CD4-positive, alpha-beta memory T cell (primary cell): ENCODE data around the gene TRAF3. TPM values are rescaled to one million over a fixed set of nuclear protein-coding genes. Genes with fewer than 3 reads are reported as not detected.

Experiments
- CTCF ChIA-PET: fragments of 350-600 bp; sonication (Branson Sonifier 250); formaldehyde crosslinking; loops from one replicate; lab custom pipeline; 2021; ENCODE audit warnings: inconsistent platforms; ENCODE audit not compliant: partially characterized antibody; lab: Charles Lee
- POLR2A ChIA-PET: fragments of 350-600 bp; sonication (Branson Sonifier 250); formaldehyde crosslinking; loops from one replicate; lab custom pipeline; 2021; ENCODE audit not compliant: partially characterized antibody; lab: Charles Lee
- DNase-seq, 5 donors: peaks; one replicate each; pipeline versions ENCODE4 v3.0.0 to v3.0.0-alpha.2; 2020 to 2022; ENCODE audit warnings: mixed read lengths in 1 of 5
- H3K27ac ChIP-seq: one replicate; pipeline ENCODE4 v1.7.0; 2013; ENCODE audit warnings: low read depth, low read length
- H3K27me3 ChIP-seq: 2 replicates; pipeline ENCODE4 v1.7.0; 2013; ENCODE audit warnings: mild to moderate bottlenecking, low read length, moderate library complexity; ENCODE audit not compliant: insufficient read depth
- H3K36me3 ChIP-seq: 2 replicates; pipeline ENCODE4 v1.7.0; 2013; ENCODE audit warnings: mild to moderate bottlenecking, low read length, moderate library complexity; ENCODE audit not compliant: insufficient read depth
- H3K4me1 ChIP-seq: 2 replicates; pipeline ENCODE4 v1.7.0; 2013; ENCODE audit warnings: mild to moderate bottlenecking, low read length, moderate library complexity; ENCODE audit not compliant: insufficient read depth
- H3K4me3 ChIP-seq, 2 donors: one replicate each; pipeline ENCODE4 v1.7.0; 2013; ENCODE audit warnings: low read length in 2 of 2, mild to moderate bottlenecking in 1 of 2
- H3K9me3 ChIP-seq, 2 donors: one replicate each; pipeline ENCODE4 v1.7.0; 2013; ENCODE audit warnings: low read length in 2 of 2, control low read depth in 1 of 2; ENCODE audit not compliant: control insufficient read depth in 1 of 2
- H3K27ac Mint-ChIP-seq, 7 donors: one replicate each; pipeline ENCODE4 v1.8.0; 2020 to 2021; ENCODE audit warnings: mixed read lengths in 7 of 7, mild to moderate bottlenecking in 6 of 7, inconsistent platforms in 3 of 7, moderate library complexity in 3 of 7
- H3K27me3 Mint-ChIP-seq, 2 donors: one replicate each; pipeline ENCODE4 v1.8.0; 2020 to 2021; ENCODE audit warnings: mixed read lengths in 2 of 2
- H3K36me3 Mint-ChIP-seq, 2 donors: one replicate each; pipeline ENCODE4 v1.8.0; 2020 to 2021; ENCODE audit warnings: mixed read lengths in 2 of 2, inconsistent platforms in 1 of 2, mild to moderate bottlenecking in 1 of 2
- H3K4me1 Mint-ChIP-seq, 4 donors: one replicate each; pipeline ENCODE4 v1.8.0; 2020 to 2021; ENCODE audit warnings: mixed read lengths in 4 of 4, mild to moderate bottlenecking in 1 of 4
- H3K4me3 Mint-ChIP-seq, 8 donors: one replicate each; pipeline ENCODE4 v1.8.0; 2020 to 2021; ENCODE audit warnings: mixed read lengths in 8 of 8, mild to moderate bottlenecking in 7 of 8, moderate library complexity in 6 of 8, inconsistent platforms in 3 of 8
- H3K9me3 Mint-ChIP-seq, 8 donors: one replicate each; pipeline ENCODE4 v1.8.0; 2020 to 2021; ENCODE audit warnings: mixed read lengths in 8 of 8, mild to moderate bottlenecking in 5 of 8, inconsistent platforms in 3 of 8, moderate library complexity in 1 of 8
- intact Hi-C: fragments of 100-400 bp; cut with micrococcal nuclease; formaldehyde crosslinking; loops from one replicate; pipeline ENCODE4 v1.15.1; 2023
- polyA plus RNA-seq, 2 donors: library from polyadenylated mRNA; unstranded; fragments of 300-500 nt; fragmentation: Illumina TruSeq; gene quantifications; one replicate each; pipeline ENCODE4 v1.2.3, GENCODE V29; 2021
- total RNA-seq, 2 experiments: library from RNA; stranded (reverse); gene quantifications; one replicate each; pipeline ENCODE4 v1.2.3, GENCODE V29; 2021

TRAF3 gene
- total and polyA plus RNA-seq, 4 experiments from 2014 or later: 14.9 to 44.8 (median 32.2) TPM

DNA sequence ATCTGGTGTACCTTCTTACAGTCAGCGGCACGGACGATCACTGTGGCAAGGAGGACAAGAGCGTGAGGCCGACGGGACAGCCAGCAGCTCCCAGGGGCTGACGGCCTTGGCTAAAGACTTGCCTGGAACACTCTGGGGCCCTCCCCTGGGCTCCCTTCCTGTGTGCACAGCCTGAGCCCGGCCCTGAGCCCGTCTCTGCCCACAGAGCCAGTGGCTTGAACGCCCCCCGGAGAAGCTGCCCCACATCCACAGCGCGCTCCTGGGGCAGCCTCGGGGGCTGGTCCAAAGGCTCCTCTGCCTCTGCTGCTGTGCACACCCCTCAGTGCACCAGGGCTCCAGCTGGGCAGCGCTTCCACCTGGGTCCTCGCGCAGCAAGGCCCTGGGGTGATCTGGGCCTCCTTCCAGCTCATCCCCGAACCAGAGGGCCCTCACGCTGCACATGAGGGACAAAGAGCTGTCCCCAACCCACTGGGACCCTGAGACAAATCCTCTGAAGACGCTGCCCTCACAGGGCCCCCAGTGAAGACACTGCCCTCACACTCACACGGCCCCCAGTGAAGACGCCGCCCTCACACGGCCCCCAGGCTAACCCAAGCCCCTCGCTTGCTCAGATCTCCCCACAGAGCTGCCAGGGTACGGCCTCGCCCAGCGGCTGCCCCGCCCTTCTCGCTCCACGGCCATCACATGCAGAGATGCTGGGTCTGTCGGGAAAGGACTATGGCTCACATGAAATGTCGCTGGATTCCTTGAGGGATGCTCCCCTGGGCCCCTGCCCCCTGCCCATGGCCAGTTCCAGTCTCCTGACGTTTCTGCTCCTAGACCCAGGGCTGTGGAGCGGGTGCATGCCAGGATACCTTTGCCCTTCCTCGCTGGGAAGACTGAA lies 167.4 kb downstream of the TRAF3 start:
- no peak overlapping the region for H3K27ac Mint-ChIP-seq
- no peak overlapping the region for H3K4me3 Mint-ChIP-seq
- H3K4me1 ChIP-seq: peaks cover 11% of the 10 kb centered on the region
- no peaks in the 10 kb centered on the region for H3K36me3 ChIP-seq
- intact Hi-C loops: no loop called here
- no peaks in the 10 kb centered on the region for H3K9me3 Mint-ChIP-seq
- no peak overlapping the region for H3K27ac ChIP-seq
- ChIA-PET POLR2A (no interaction called here), CTCF (interaction anchor here (0.8 kb wide), 1 partner anchor 160 kb away, joined by 3 read pairs; no protein-coding TSS in a partner anchor)
- no peaks in the 10 kb centered on the region for H3K9me3 ChIP-seq
- no peak for DNase-seq
- H3K27me3 Mint-ChIP-seq: no peaks in the 10 kb centered on the region
- H3K36me3 Mint-ChIP-seq: peaks cover 0 to 5% of the 10 kb centered on the region in 2 donors
- no peaks in the 10 kb centered on the region for H3K27me3 ChIP-seq
- H3K4me3 ChIP-seq: no peak overlapping the region
- peaks cover 15 to 27% (median 22%) of the 10 kb centered on the region in 4 donors for H3K4me1 Mint-ChIP-seq

- no peaks in the 10 kb centered on the region for H3K27me3 Mint-ChIP-seq
- peak overlapping the region in 1 of 7 donors; percentile 51 for H3K27ac Mint-ChIP-seq
- H3K4me1 Mint-ChIP-seq: peaks cover 15 to 30% (median 23%) of the 10 kb centered on the region in 4 donors
- H3K4me1 ChIP-seq: peaks cover 15% of the 10 kb centered on the region
- CTCF ChIA-PET: no interaction called here
- H3K27ac ChIP-seq: no peak overlapping the region
- no peaks in the 10 kb centered on the region for H3K9me3 ChIP-seq
- H3K27me3 ChIP-seq: no peaks in the 10 kb centered on the region
- no peak overlapping the region for H3K4me3 ChIP-seq
- H3K36me3 ChIP-seq: no peaks in the 10 kb centered on the region
- intact Hi-C loops: no loop called here
- DNase-seq: no peak
- no peak overlapping the region for H3K4me3 Mint-ChIP-seq
- POLR2A ChIA-PET: interaction anchor here (1.9 kb wide), 1 partner anchor 22 kb away, joined by 7 read pairs; the partner anchor contains the start of gene AMN
- H3K36me3 Mint-ChIP-seq: peaks cover 0 to 5% of the 10 kb centered on the region in 2 donors
- no peaks in the 10 kb centered on the region for H3K9me3 Mint-ChIP-seq
Measured at GRCh38 chr14:102945346-102946130, 168.3 kb downstream of the TRAF3 start.

GRCh38 chr14:102947321-102948103 lies 170.3 kb downstream of the TRAF3 start:
- Histone ChIP-seq H3K27me3 (no peaks in the 10 kb centered on the region), H3K9me3 (no peaks in the 10 kb centered on the region), H3K27ac (no peak overlapping the region), H3K36me3 (no peaks in the 10 kb centered on the region), H3K4me3 (no peak overlapping the region), H3K4me1 (peaks cover 15% of the 10 kb centered on the region)
- H3K9me3 Mint-ChIP-seq: no peaks in the 10 kb centered on the region
- H3K4me1 Mint-ChIP-seq: peaks cover 15 to 30% (median 23%) of the 10 kb centered on the region in 4 donors
- POLR2A ChIA-PET: interaction anchor here (1.9 kb wide), 1 partner anchor 24 kb away, joined by 7 read pairs; the partner anchor contains the start of gene AMN
- peak overlapping the region in 3 of 7 donors; percentile 68 to 79 (median 70) for H3K27ac Mint-ChIP-seq
- H3K27me3 Mint-ChIP-seq: no peaks in the 10 kb centered on the region
- intact Hi-C loops: no loop called here
- CTCF ChIA-PET: no interaction called here
- H3K36me3 Mint-ChIP-seq: peaks cover 0 to 5% of the 10 kb centered on the region in 2 donors
- DNase-seq: no peak
- peak overlapping the region in 3 of 8 donors; percentile 85 to 89 (median 86) for H3K4me3 Mint-ChIP-seq

DNA sequence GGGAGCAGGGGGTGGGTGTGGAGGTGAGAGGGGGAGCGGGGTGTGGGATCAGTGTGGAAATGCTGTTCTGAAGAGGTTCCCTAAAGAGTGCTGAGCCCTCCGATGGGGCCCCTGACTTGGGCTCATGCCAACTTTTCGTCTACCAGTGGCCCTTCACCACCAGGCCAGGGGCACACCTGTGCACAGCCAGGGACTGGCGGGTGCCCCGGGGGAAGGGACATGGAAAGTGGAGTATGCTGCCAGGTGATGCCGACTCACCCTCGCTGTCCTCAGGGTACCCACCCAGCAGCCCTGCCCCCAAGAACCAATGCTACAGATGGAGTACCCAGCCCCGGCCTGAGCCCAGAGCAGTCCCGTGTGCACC lies 171.4 kb downstream of the TRAF3 start:
- H3K27me3 ChIP-seq: no peaks in the 10 kb centered on the region
- Mint-ChIP-seq H3K4me3 (peak overlapping the region in 7 of 8 donors; percentile 25 to 65 (median 43)), H3K27ac (peak overlapping the region; percentile 10 to 86 (median 67)), H3K4me1 (peaks cover 15 to 30% (median 23%) of the 10 kb centered on the region in 4 donors), H3K9me3 (no peaks in the 10 kb centered on the region), H3K36me3 (peaks cover 4 to 9% of the 10 kb centered on the region in 2 donors), H3K27me3 (no peaks in the 10 kb centered on the region)
- CTCF ChIA-PET: no interaction called here
- intact Hi-C loops: no loop called here
- H3K9me3 ChIP-seq: no peaks in the 10 kb centered on the region
- H3K27ac ChIP-seq: no peak overlapping the region
- no peak for DNase-seq
- H3K4me1 ChIP-seq: peaks cover 15% of the 10 kb centered on the region
- H3K36me3 ChIP-seq: no peaks in the 10 kb centered on the region
- POLR2A ChIA-PET: interaction anchor here (0.6 to 1.5 kb wide), 2 partner anchors 18 to 109 kb away, joined by 4 read pairs; partner anchors contain the start of gene CDC42BPB
- no peak overlapping the region for H3K4me3 ChIP-seq

GRCh38 chr14:102949062-102949800 lies 172.0 kb downstream of the TRAF3 start:
- peaks cover 15% of the 10 kb centered on the region for H3K4me1 ChIP-seq
- no peaks in the 10 kb centered on the region for H3K27me3 ChIP-seq
- Mint-ChIP-seq H3K36me3 (peaks cover 4 to 9% of the 10 kb centered on the region in 2 donors), H3K4me3 (peak overlapping the region in 7 of 8 donors; percentile 43 to 69 (median 61)), H3K27ac (peak overlapping the region; percentile 10 to 86 (median 67)), H3K4me1 (peaks cover 15 to 30% (median 23%) of the 10 kb centered on the region in 4 donors), H3K27me3 (no peaks in the 10 kb centered on the region), H3K9me3 (no peaks in the 10 kb centered on the region)
- H3K4me3 ChIP-seq: no peak overlapping the region
- intact Hi-C loops: no loop called here
- H3K27ac ChIP-seq: no peak overlapping the region
- no peaks in the 10 kb centered on the region for H3K9me3 ChIP-seq
- ChIA-PET CTCF (no interaction called here), POLR2A (interaction anchor here (0.6 to 1.5 kb wide), 3 partner anchors 19 to 109 kb away, joined by 3 to 4 read pairs (median 4); partner anchors contain the start of gene CDC42BPB)
- H3K36me3 ChIP-seq: no peaks in the 10 kb centered on the region
- DNase-seq: peak; percentile 35 to 60 (median 53)

GRCh38 chr14:102949801-102950451 lies 172.7 kb downstream of the TRAF3 start:
- Mint-ChIP-seq H3K4me1 (peaks cover 15 to 30% (median 23%) of the 10 kb centered on the region in 4 donors), H3K27ac (peak overlapping the region in 6 of 7 donors; percentile 29 to 86 (median 70)), H3K36me3 (peaks cover 4 to 9% of the 10 kb centered on the region in 2 donors), H3K4me3 (peak overlapping the region in 3 of 8 donors; percentile 55 to 65 (median 65)), H3K9me3 (no peaks in the 10 kb centered on the region), H3K27me3 (no peaks in the 10 kb centered on the region)
- H3K4me1 ChIP-seq: peaks cover 15% of the 10 kb centered on the region
- no peaks in the 10 kb centered on the region for H3K36me3 ChIP-seq
- H3K27ac ChIP-seq: no peak overlapping the region
- H3K27me3 ChIP-seq: no peaks in the 10 kb centered on the region
- CTCF ChIA-PET: no interaction called here
- H3K9me3 ChIP-seq: no peaks in the 10 kb centered on the region
- POLR2A ChIA-PET: interaction anchor here (0.9 to 1.5 kb wide), 2 partner anchors 19 to 48 kb away, joined by 3 to 4 read pairs; no protein-coding TSS in a partner anchor
- DNase-seq: no peak
- intact Hi-C loops: no loop called here
- H3K4me3 ChIP-seq: no peak overlapping the region
